ENCODE data around the gene NFIX. TPM values are rescaled to one million over a fixed set of nuclear protein-coding genes. Genes with fewer than 3 reads are reported as not detected.
A peak's percentile ranks its signal among the peaks of the same experiment; 100 is the strongest.

Gene NFIX
- total RNA-seq, 1 donor = 1.9 TPM

- peaks cover 9% of the 10 kb centered on the region for H3K4me1 ChIP-seq (ENCODE audit: insufficient read depth, low read length)
- peaks cover 8% of the 10 kb centered on the region for H3K27me3 ChIP-seq (ENCODE audit: insufficient read depth, low read length)
- no peak overlapping the region for H3K4me3 ChIP-seq (ENCODE audit: low read length)
- no peaks in the 10 kb centered on the region for H3K9me3 ChIP-seq (ENCODE audit: low read depth, low read length)
These were observed 2.5 kb upstream of the NFIX start for GRCh38 chr19:12992729-12993128.

GRCh38 chr19:12993562-12993961 is 1.7 kb upstream of the NFIX start:
- Histone ChIP-seq H3K27me3 (ENCODE audit: insufficient read depth, low read length) (peaks cover 8% of the 10 kb centered on the region), H3K4me1 (ENCODE audit: insufficient read depth, low read length) (peaks cover 9% of the 10 kb centered on the region), H3K9me3 (ENCODE audit: low read depth, low read length) (no peaks in the 10 kb centered on the region), H3K4me3 (ENCODE audit: low read length) (no peak overlapping the region)

DNA sequence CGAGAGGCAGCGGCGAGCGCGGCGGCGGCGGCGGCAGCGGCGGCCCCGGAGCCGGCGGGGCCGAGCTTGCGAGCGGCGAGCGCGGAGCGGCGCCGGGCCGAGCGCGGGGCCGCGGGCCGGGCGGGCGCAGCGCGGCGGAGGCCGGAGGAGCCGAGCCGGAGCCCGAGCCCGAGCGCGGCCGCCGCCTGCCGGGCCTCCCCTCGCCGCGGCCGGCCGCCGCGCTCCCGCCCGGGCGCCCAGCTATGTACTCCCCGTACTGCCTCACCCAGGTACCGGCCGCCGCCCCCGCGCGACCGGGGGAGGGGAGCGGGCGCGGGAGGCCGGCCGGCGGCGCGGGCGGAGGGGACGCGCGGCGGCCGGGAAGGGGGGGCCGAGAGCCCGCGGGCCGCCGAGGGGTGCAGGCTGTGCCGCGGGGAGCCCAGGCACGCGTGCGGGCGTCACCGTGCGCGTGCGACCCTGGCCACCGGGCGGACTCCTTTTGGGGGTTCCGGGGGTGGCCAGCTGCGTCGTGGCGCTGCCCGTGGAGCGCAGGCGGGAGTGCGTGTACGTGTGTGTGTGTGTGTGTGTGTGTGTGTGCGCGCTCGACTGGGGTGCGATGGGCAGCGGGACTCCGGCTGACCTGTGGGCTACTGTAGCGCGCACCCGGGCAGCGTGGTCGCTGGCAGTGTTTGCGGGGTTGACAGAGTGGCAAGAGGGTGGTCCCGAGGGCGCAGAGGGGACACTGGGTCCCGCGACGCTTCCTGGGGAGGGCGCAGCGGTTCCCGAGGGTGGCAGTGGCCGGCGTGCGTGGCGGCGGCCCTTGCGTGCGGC is 526 bp downstream of the NFIX start:
- H3K9me3 ChIP-seq (ENCODE audit: low read depth, low read length) = no peaks in the 10 kb centered on the region
- H3K27me3 ChIP-seq (ENCODE audit: insufficient read depth, low read length) = peaks cover 8% of the 10 kb centered on the region
- H3K4me3 ChIP-seq (ENCODE audit: low read length) = peak overlapping the region; percentile 20
- peaks cover 9% of the 10 kb centered on the region for H3K4me1 ChIP-seq (ENCODE audit: insufficient read depth, low read length)

DNA sequence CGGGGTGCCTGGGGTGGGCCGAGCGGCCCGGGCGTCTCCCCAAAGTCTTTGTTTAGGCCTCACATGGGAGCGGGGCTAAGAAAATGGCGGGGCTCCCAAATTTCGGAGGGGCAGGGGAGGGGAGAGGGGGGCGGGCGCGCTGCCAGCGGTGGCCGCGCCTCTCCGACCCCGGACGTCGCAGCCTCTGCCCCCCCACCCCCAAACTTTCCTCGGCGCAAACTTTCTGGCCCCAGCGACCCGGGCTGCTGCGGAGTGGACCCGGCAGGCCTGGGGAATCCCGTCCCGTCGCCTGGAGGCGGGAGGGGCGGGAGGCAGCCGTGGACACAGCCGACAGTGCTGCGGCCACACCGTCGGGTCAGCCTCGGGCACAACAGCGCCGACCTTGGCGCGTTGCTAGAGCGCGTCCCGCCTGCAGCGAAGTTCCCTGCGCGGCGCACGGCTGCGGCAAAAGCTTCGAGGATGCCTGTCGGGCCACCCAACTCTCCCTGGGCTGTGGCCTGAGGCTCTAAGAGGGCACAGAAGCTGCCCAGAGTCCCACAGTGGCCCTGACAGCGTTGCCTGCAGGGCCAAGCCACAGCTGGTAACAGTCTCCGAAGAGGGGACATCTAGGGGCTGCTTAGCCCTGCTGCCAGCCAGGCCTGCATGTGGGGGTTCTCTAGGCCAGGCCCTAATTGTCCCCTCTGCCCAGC is 1.3 kb downstream of the NFIX start:
- Histone ChIP-seq H3K9me3 (ENCODE audit: low read depth, low read length) (no peaks in the 10 kb centered on the region), H3K4me1 (ENCODE audit: insufficient read depth, low read length) (peaks cover 9% of the 10 kb centered on the region), H3K27me3 (ENCODE audit: insufficient read depth, low read length) (peaks cover 8% of the 10 kb centered on the region), H3K4me3 (ENCODE audit: low read length) (no peak overlapping the region)

DNA sequence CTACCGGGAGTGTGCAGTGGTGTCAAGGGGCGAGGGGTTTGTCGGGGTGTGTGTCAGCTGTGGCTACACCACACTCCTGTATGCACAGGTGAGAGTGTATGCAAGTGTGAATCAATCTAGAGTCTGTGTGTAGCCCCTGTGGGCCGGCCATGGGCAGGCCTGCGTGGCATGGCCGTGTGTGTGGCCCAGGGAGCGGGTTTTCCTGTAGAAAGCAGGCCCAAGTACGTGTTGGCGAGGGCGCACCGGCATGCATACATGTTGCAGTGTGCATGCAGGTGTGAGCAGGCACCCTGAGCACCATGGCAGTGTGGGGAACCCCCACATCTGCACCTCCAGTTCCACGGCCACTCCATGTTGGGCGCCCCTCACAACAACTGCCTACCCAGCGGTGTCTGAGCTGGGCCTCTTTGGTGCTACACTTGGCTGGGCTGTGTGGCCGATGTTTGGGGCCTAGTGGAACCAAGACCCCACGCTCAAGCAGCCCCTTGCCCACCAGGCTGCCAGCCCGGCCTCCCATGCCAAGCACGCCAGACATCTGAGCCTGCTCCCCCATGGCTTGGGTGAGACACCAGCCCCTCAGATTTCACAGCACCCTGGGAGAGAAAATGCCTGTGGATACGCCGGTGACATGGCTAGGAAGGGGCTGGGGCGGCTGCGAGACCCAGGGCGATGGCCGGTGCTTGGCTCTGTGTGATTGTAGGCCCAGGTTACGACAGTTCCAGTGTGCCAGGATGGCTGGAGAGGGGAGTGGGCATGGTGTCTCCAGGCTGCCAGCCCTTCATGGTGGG is 2.1 kb downstream of the NFIX start:
- no peaks in the 10 kb centered on the region for H3K9me3 ChIP-seq (ENCODE audit: low read depth, low read length)
- no peak overlapping the region for H3K4me3 ChIP-seq (ENCODE audit: low read length)
- peaks cover 8% of the 10 kb centered on the region for H3K27me3 ChIP-seq (ENCODE audit: insufficient read depth, low read length)
- peaks cover 9% of the 10 kb centered on the region for H3K4me1 ChIP-seq (ENCODE audit: insufficient read depth, low read length)

GRCh38 chr19:12997967-12998940 is 3.0 kb downstream of the NFIX start:
- Histone ChIP-seq H3K27me3 (ENCODE audit: insufficient read depth, low read length) (peaks cover 8% of the 10 kb centered on the region), H3K4me1 (ENCODE audit: insufficient read depth, low read length) (peaks cover 9% of the 10 kb centered on the region), H3K9me3 (ENCODE audit: low read depth, low read length) (no peaks in the 10 kb centered on the region), H3K4me3 (ENCODE audit: low read length) (no peak overlapping the region)

DNA sequence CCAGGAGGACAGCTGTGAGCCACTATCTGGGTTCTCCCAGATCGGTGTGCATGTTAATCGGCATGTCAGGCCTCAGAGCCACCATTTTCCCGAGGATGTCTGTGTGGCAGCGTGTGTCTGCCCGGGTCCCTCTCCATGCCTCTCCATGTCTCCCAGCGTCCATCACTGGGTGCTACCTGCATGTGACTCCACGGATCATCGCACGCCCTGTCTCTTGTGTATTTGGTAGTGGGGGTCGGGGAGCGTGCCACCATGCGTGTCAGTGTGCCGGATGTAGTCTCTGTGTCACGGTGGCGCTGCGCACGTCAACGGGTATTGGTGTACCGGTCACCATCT is 5.9 kb downstream of the NFIX start:
- Histone ChIP-seq H3K4me3 (ENCODE audit: low read length) (no peak overlapping the region), H3K27me3 (ENCODE audit: insufficient read depth, low read length) (no peaks in the 10 kb centered on the region), H3K4me1 (ENCODE audit: insufficient read depth, low read length) (peaks cover under 1% of the 10 kb centered on the region)

DNA sequence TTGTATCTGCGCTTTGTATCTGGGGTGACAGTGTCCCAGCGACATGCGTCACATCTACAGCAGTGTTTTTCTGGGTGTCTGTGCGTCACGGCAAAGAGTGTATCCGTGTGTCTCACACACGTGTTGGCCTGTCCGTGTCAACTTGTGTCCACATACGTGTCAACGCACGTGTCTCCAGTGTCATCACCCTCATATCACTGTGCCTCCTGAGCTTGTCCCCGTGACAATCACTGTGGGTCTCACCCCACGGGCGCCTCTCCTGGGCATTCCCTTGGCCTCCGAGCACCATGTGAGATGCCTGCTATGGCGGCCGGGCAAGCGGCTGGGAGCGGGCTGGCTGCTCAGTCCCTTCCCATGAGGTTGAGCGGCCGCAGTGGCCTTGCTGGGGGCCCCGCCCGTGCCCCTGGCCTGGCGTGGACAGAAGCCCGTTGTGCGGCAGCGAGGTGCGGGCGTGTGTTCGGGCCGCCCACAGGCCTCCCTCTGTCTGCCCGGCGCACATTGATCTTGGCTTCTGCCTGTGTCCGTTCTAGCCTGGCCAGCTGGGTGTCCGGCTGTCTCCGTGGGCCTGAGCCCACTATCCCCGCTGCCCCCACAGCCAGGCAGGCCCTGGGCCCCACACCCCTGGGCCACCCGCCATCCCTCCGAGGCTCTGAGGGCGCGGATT is 6.4 kb downstream of the NFIX start:
- no peaks in the 10 kb centered on the region for H3K4me1 ChIP-seq (ENCODE audit: insufficient read depth, low read length)
- no peak overlapping the region for H3K4me3 ChIP-seq (ENCODE audit: low read length)
- H3K9me3 ChIP-seq (ENCODE audit: low read depth, low read length) = no peaks in the 10 kb centered on the region
- H3K27me3 ChIP-seq (ENCODE audit: insufficient read depth, low read length) = no peaks in the 10 kb centered on the region

More for the DNA sequence above, 5.9 kb downstream of the NFIX start:
- no peaks in the 10 kb centered on the region for H3K9me3 ChIP-seq (ENCODE audit: low read depth, low read length)

GRCh38 chr19:13002166-13002898 is 7.1 kb downstream of the NFIX start:
- no peaks in the 10 kb centered on the region for H3K9me3 ChIP-seq (ENCODE audit: low read depth, low read length)
- H3K27me3 ChIP-seq (ENCODE audit: insufficient read depth, low read length) = no peaks in the 10 kb centered on the region
- H3K4me3 ChIP-seq (ENCODE audit: low read length) = no peak overlapping the region
- no peaks in the 10 kb centered on the region for H3K4me1 ChIP-seq (ENCODE audit: insufficient read depth, low read length)

GRCh38 chr19:13003081-13003480 is 7.8 kb downstream of the NFIX start:
- no peak overlapping the region for H3K4me3 ChIP-seq (ENCODE audit: low read length)
- H3K27me3 ChIP-seq (ENCODE audit: insufficient read depth, low read length) = no peaks in the 10 kb centered on the region
- no peaks in the 10 kb centered on the region for H3K4me1 ChIP-seq (ENCODE audit: insufficient read depth, low read length)

GRCh38 chr19:13004273-13004672 is 9.0 kb downstream of the NFIX start:
- H3K4me1 ChIP-seq (ENCODE audit: insufficient read depth, low read length) = no peaks in the 10 kb centered on the region
- no peak overlapping the region for H3K4me3 ChIP-seq (ENCODE audit: low read length)
- H3K27me3 ChIP-seq (ENCODE audit: insufficient read depth, low read length) = peaks cover 2% of the 10 kb centered on the region
- no peaks in the 10 kb centered on the region for H3K9me3 ChIP-seq (ENCODE audit: low read depth, low read length)

More at GRCh38 chr19:13003081-13003480, 7.8 kb downstream of the NFIX start:
- H3K9me3 ChIP-seq (ENCODE audit: low read depth, low read length) = no peaks in the 10 kb centered on the region

GRCh38 chr19:13005253-13005652 is 10.0 kb downstream of the NFIX start:
- no peak overlapping the region for H3K4me3 ChIP-seq (ENCODE audit: low read length)
- H3K4me1 ChIP-seq (ENCODE audit: insufficient read depth, low read length) = no peaks in the 10 kb centered on the region
- H3K27me3 ChIP-seq (ENCODE audit: insufficient read depth, low read length) = peaks cover 12% of the 10 kb centered on the region
- no peaks in the 10 kb centered on the region for H3K9me3 ChIP-seq (ENCODE audit: low read depth, low read length)

GRCh38 chr19:13005861-13006370 is 10.6 kb downstream of the NFIX start:
- H3K9me3 ChIP-seq (ENCODE audit: low read depth, low read length) = no peaks in the 10 kb centered on the region
- peaks cover 19% of the 10 kb centered on the region for H3K27me3 ChIP-seq (ENCODE audit: insufficient read depth, low read length)
- no peak overlapping the region for H3K4me3 ChIP-seq (ENCODE audit: low read length)
- H3K4me1 ChIP-seq (ENCODE audit: insufficient read depth, low read length) = no peaks in the 10 kb centered on the region

Data from mononuclear cell (primary cell).